ENCODE measurements around the gene CADM2.

GRCh38 chr3:85148036-85148435 lies 189.2 kb downstream of the CADM2 start:
- TF ChIP-seq CTCF (IDR thresholded peaks at IDR 0.05) (no peak), REST (IDR thresholded peaks at IDR 0.05; ENCODE audit: insufficient read depth in 1 of 2, low read depth in 2 of 2, low read length in 1 of 2) (no peak)
